CD14-positive monocyte (primary cell): ENCODE data around the gene AMIGO3. TPM values are rescaled to one million over a fixed set of nuclear protein-coding genes. Genes with fewer than 3 reads are reported as not detected.

ENCODE experiments used
- DNase-seq, 3 donors: peaks; one replicate each; pipeline ENCODE4 v3.0.0-alpha.2; 2011 to 2022
- H2AFZ ChIP-seq: 2 replicates; pipeline ENCODE4 v1.6.0; 2012; ENCODE audit warnings: mild to moderate bottlenecking, low read depth, low read length, inconsistent platforms; ENCODE audit not compliant: insufficient read depth, poor library complexity, severe bottlenecking
- H3K27ac ChIP-seq, 2 donors: 1 replicate in 1 of 2; 2 replicates in 1 of 2; pipeline ENCODE4 v1.5.1; 2012 to 2013; ENCODE audit warnings: low read length in 2 of 2, control low read depth in 1 of 2, inconsistent platforms in 1 of 2, low read depth in 1 of 2, mild to moderate bottlenecking in 1 of 2
- H3K27me3 ChIP-seq, 2 donors: one replicate each; pipeline versions ENCODE4 v1.6.0 to v1.6.1; 2011 to 2013; ENCODE audit warnings: low read length in 2 of 2; ENCODE audit not compliant: control insufficient read depth in 2 of 2, insufficient read depth in 2 of 2
- H3K36me3 ChIP-seq, 2 donors: replicated peaks in 1 of 2; 1 replicate in 1 of 2; 2 replicates in 1 of 2; pipeline versions ENCODE4 v1.5.1 to v1.6.1; 2012 to 2013; ENCODE audit warnings: low read length in 2 of 2, control low read depth in 1 of 2, inconsistent platforms in 1 of 2, mild to moderate bottlenecking in 1 of 2; ENCODE audit not compliant: insufficient read depth in 2 of 2, control insufficient read depth in 1 of 2
- H3K4me1 ChIP-seq, 2 donors: 1 replicate in 1 of 2; 2 replicates in 1 of 2; pipeline versions ENCODE4 v1.5.1 to v1.6.1; 2012 to 2013; ENCODE audit warnings: low read length in 2 of 2, control low read depth in 1 of 2, inconsistent platforms in 1 of 2, mild to moderate bottlenecking in 1 of 2, moderate library complexity in 1 of 2; ENCODE audit not compliant: insufficient read depth in 2 of 2, control insufficient read depth in 1 of 2
- H3K4me2 ChIP-seq: replicated peaks from 2 replicates; pipeline ENCODE3; 2012; ENCODE audit warnings: low read length, moderate library complexity, mild to moderate bottlenecking; ENCODE audit not compliant: poor library complexity, severe bottlenecking; ENCODE audit errors: extremely low read depth
- H3K4me3 ChIP-seq, 3 experiments: fragments of 200-600 bp in 1 of 3; sonication (generic) in 1 of 3; replicated peaks in 1 of 3; 1 replicate in 2 of 3; 2 replicates in 1 of 3; pipeline ENCODE4 v1.5.1; 2011 to 2013; ENCODE audit warnings: low read length in 3 of 3, mild to moderate bottlenecking in 3 of 3, control low read depth in 2 of 3, low read depth in 2 of 3, inconsistent platforms in 1 of 3, moderate library complexity in 1 of 3
- H3K79me2 ChIP-seq: 2 replicates; pipeline ENCODE4 v1.6.0; 2012; ENCODE audit warnings: mild to moderate bottlenecking, control low read depth, inconsistent platforms, low read length, moderate library complexity; ENCODE audit not compliant: insufficient read depth
- H3K9ac ChIP-seq: 2 replicates; pipeline ENCODE4 v1.6.0; 2017; ENCODE audit warnings: low read length, mild to moderate bottlenecking; ENCODE audit not compliant: insufficient read depth, poor library complexity, severe bottlenecking
- H3K9me3 ChIP-seq, 2 donors: replicated peaks in 1 of 2; 1 replicate in 1 of 2; 2 replicates in 1 of 2; pipeline versions ENCODE4 v1.5.1 to v1.6.1; 2012 to 2013; ENCODE audit warnings: low read length in 2 of 2, control low read depth in 1 of 2; ENCODE audit not compliant: control insufficient read depth in 1 of 2, insufficient read depth in 1 of 2
- H4K20me1 ChIP-seq: 2 replicates; pipeline ENCODE4 v1.6.0; 2012; ENCODE audit warnings: mild to moderate bottlenecking, low read length, control low read depth, moderate library complexity; ENCODE audit not compliant: insufficient read depth
- H3K27ac Mint-ChIP-seq, 7 donors: one replicate each; pipeline ENCODE4 v1.8.0; 2020; ENCODE audit warnings: mild to moderate bottlenecking in 7 of 7, mixed read lengths in 7 of 7, moderate library complexity in 6 of 7, inconsistent platforms in 2 of 7
- H3K27me3 Mint-ChIP-seq, 3 donors: one replicate each; pipeline ENCODE4 v1.8.0; 2021 to 2022; ENCODE audit warnings: low read depth in 3 of 3, mild to moderate bottlenecking in 3 of 3, mixed read lengths in 3 of 3, moderate library complexity in 3 of 3, inconsistent platforms in 1 of 3
- H3K36me3 Mint-ChIP-seq, 2 donors: one replicate each; pipeline ENCODE4 v1.8.0; 2020; ENCODE audit warnings: mixed read lengths in 2 of 2, inconsistent platforms in 1 of 2, mild to moderate bottlenecking in 1 of 2
- H3K4me1 Mint-ChIP-seq: one replicate; pipeline ENCODE4 v1.8.0; 2020; ENCODE audit warnings: mild to moderate bottlenecking, mixed read lengths
- H3K4me3 Mint-ChIP-seq, 2 donors: one replicate each; pipeline ENCODE4 v1.8.0; 2020; ENCODE audit warnings: mild to moderate bottlenecking in 2 of 2, mixed read lengths in 2 of 2, moderate library complexity in 1 of 2
- H3K9me3 Mint-ChIP-seq, 7 donors: one replicate each; pipeline ENCODE4 v1.8.0; 2020 to 2022; ENCODE audit warnings: mixed read lengths in 7 of 7, mild to moderate bottlenecking in 6 of 7, moderate library complexity in 6 of 7, inconsistent platforms in 2 of 7
- WGBS: methylation state at CpG from one replicate; pipeline ENCODE4 v1.1.5; 2013; ENCODE audit warnings: missing lambda C conversion rate; ENCODE audit not compliant: insufficient coverage; 5-methylcytosine and 5-hydroxymethylcytosine counted together
- intact Hi-C, 2 donors: fragments of 100-400 bp; cut with micrococcal nuclease; formaldehyde crosslinking; loops; one replicate each; pipeline versions ENCODE4 v1.15.0 to v1.15.1; 2023
- polyA plus RNA-seq, 3 donors: library from polyadenylated mRNA; depleted of rRNA in 1 of 3; unstranded in 2 of 3; stranded (reverse) in 1 of 3; fragments of 300-500 nt in 2 of 3; fragments of >200 nt in 1 of 3; fragmentation: Illumina TruSeq in 2 of 3; gene quantifications; 1 replicate in 2 of 3; 2 replicates in 1 of 3; pipeline ENCODE4 v1.2.3, GENCODE V29; 2012 to 2021
- small RNA-seq: library from RNA; depleted of rRNA; stranded (forward); fragments of <200 nt; gene quantifications from one replicate; pipeline ENCODE3, GENCODE V24; 2012; ENCODE audit warnings: low read depth; ENCODE audit not compliant: insufficient read length
- TF ChIP-seq, protein P1 (sequence below): fragments of 200-600 bp; IDR thresholded peaks from one replicate; pipeline ENCODE4 v1.8.0; 2022; ENCODE audit warnings: antibody characterized with exemption, mild to moderate bottlenecking

Gene AMIGO3
- polyA plus RNA-seq, 3 donors, result 0.96 TPM; not detected in 2

DNA sequence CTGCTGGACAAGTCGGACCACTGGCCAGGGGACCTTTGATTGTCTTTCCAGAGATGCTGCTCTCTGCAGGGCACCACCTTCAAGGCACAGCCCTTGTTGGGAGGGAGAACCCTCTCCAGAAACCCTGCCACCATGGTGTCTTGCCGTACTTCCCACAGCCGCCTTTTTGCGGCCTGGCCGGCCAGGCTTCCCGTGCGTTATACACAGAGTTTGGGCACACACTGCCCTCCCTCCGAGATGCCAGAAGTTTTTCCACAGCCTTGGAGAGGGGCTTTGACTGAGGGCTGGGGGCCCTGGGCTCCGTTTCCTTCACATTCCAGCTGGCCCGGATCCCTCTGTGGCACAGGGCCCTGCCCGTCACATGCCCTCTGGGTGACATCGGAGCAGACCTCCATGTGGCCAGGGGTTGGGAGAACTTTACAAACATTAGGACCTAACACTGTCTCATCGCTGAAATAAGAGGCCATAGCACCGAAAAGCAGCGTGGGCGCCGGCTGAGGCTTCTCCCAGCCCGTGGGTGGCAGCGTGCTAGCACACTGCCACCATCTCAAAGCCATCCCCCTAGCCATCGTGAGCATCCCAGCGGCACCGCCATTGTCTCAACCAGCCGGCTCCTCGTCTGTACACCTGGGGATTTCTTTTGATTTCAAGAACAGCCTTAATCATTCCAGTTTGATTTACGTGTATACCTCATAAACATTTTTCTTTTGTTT is 51.6 kb downstream of the AMIGO3 start:
- DNase-seq, result no peak
- Histone ChIP-seq H3K4me2 (no peak overlapping the region), H3K27ac (no peak overlapping the region), H4K20me1 (peaks cover 6% of the 10 kb centered on the region), H3K27me3 (no peaks in the 10 kb centered on the region), H3K9ac (no peak overlapping the region), H3K4me3 (no peak overlapping the region), H3K9me3 (no peaks in the 10 kb centered on the region), H3K4me1 (peaks cover 0 to 8% of the 10 kb centered on the region in 2 donors), H3K79me2 (no peaks in the 10 kb centered on the region), H2AFZ (no peak overlapping the region), H3K36me3 (no peaks in the 10 kb centered on the region)
- Mint-ChIP-seq H3K27ac (no peak overlapping the region), H3K9me3 (peaks cover 0 to 7% (median 0%) of the 10 kb centered on the region in 7 donors), H3K36me3 (no peaks in the 10 kb centered on the region), H3K27me3 (peaks cover 10 to 13% (median 11%) of the 10 kb centered on the region in 3 donors), H3K4me1 (peaks cover 16% of the 10 kb centered on the region), H3K4me3 (no peak overlapping the region)
- intact Hi-C loops, result no loop called here
- WGBS, result 90% methylated on average over 23 of the region's 25 CpGs
- TF ChIP-seq, protein P1, sequence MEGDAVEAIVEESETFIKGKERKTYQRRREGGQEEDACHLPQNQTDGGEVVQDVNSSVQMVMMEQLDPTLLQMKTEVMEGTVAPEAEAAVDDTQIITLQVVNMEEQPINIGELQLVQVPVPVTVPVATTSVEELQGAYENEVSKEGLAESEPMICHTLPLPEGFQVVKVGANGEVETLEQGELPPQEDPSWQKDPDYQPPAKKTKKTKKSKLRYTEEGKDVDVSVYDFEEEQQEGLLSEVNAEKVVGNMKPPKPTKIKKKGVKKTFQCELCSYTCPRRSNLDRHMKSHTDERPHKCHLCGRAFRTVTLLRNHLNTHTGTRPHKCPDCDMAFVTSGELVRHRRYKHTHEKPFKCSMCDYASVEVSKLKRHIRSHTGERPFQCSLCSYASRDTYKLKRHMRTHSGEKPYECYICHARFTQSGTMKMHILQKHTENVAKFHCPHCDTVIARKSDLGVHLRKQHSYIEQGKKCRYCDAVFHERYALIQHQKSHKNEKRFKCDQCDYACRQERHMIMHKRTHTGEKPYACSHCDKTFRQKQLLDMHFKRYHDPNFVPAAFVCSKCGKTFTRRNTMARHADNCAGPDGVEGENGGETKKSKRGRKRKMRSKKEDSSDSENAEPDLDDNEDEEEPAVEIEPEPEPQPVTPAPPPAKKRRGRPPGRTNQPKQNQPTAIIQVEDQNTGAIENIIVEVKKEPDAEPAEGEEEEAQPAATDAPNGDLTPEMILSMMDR, result no peak

Small RNAs within 50 kb of the gene (small RNA-seq; reads per million reads assigned to genes)
- gene AMIGO3 (not detected), gene COX6CP14 (not detected)

Other genes starting within 250 kb of the AMIGO3 start
- 1 to 10 TPM; 3.9 to 5.8 (median 4.2) TPM for gene DAG1, start 249.4 kb downstream of the AMIGO3 start, polyA plus RNA-seq
- not detected for gene BSN, start 165.2 kb downstream of the AMIGO3 start, polyA plus RNA-seq
- 100 to 1,000 TPM in 1 of 3 donors, 10 to 100 TPM in 2; 66.1 to 105 (median 92.6) TPM for gene APEH, start 45.3 kb downstream of the AMIGO3 start, polyA plus RNA-seq
- 10 to 100 TPM in 1 of 3 donors, under 1 TPM in 1, not detected in 1; 0.28 to 17.8 TPM for gene MST1, start 30.2 kb downstream of the AMIGO3 start, polyA plus RNA-seq
- 10 to 100 TPM; 11.1 to 46.2 (median 15.7) TPM for gene RNF123, start 30.1 kb downstream of the AMIGO3 start, polyA plus RNA-seq
- gene GMPPB, start 4.3 kb upstream of the AMIGO3 start, polyA plus RNA-seq, result 10 to 100 TPM; 14.7 to 17.6 (median 17.6) TPM
- gene IP6K1, start 66.9 kb upstream of the AMIGO3 start, polyA plus RNA-seq, result 10 to 100 TPM; 15.8 to 27.1 (median 16.1) TPM
- gene CDHR4, start 80.2 kb upstream of the AMIGO3 start, polyA plus RNA-seq, result not detected
- gene INKA1, start 83.6 kb upstream of the AMIGO3 start, polyA plus RNA-seq, result 1 to 10 TPM in 2 of 3 donors, under 1 TPM in 1; 0.43 to 1.3 (median 1.3) TPM
- 100 to 1,000 TPM in 1 of 3 donors, 10 to 100 TPM in 2; 39.1 to 399 (median 43.7) TPM for gene UBA7, start 94.3 kb upstream of the AMIGO3 start, polyA plus RNA-seq
- gene TRAIP, start 136.9 kb upstream of the AMIGO3 start, polyA plus RNA-seq, result 1 to 10 TPM in 1 of 3 donors, under 1 TPM in 2; 0.68 to 1.1 (median 0.95) TPM
- gene CAMKV, start 150.2 kb upstream of the AMIGO3 start, polyA plus RNA-seq, result under 1 TPM in 2 of 3 donors, not detected in 1; 0.03 to 0.10 TPM
- gene MST1R, start 184.2 kb upstream of the AMIGO3 start, polyA plus RNA-seq, result under 1 TPM in 1 of 3 donors, not detected in 2; 0.25 TPM
- 1 to 10 TPM; 5.4 to 6.6 (median 6.1) TPM for gene MON1A, start 210.1 kb upstream of the AMIGO3 start, polyA plus RNA-seq
- 100 to 1,000 TPM in 1 of 3 donors, 10 to 100 TPM in 2; 11.3 to 137 (median 17.8) TPM for gene RBM6, start 220.5 kb upstream of the AMIGO3 start, polyA plus RNA-seq